RKO (cell line): ENCODE measurements around the gene RPS15.
"Not testable (repeated sequence)": the region's sequence is repeated elsewhere in the genome, so short reads cannot be mapped to it uniquely, and the experiment has no call there.

Experiments used
- DNase-seq: peaks from one replicate; pipeline ENCODE4 v3.0.0-alpha.2; 2016; ENCODE audit warnings: low spot score

RPS15 gene

DNA sequence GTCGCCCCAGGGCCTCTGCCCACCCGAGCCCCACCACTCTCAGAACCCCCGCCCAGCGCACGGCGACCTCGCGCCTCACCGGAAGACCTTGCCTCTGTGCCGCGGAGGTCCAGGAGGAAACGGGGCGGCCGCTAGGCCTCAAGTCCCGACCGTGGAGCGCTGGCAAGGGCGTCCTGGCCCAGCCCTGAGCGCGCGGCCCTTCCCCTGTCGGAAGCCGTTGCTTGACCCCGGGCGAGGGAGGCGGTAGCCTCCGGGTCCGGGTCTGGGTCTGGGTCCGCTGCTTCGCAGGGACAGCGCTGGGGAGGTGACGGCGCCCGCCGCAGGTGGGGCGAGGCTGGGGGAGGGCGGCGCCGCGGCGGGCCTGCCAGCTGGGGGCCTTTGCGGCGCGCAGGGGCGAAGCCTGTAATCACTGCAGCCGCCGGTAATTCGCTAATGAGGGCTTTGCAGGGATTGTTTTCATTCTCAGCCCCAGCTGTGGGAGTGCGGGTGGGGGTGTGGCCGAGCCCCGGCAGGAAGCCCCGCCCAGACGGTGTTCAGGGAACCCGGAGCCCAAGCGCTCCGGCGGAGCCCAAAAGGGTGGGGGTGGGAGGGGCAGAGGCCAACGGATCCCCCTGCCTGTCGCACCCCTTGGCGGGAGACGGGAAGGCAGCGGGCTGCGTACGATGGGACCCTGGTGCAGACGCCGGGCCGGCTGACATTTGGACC lies 32.3 kb downstream of the RPS15 start:
- peak; percentile 87 for DNase-seq

DNA sequence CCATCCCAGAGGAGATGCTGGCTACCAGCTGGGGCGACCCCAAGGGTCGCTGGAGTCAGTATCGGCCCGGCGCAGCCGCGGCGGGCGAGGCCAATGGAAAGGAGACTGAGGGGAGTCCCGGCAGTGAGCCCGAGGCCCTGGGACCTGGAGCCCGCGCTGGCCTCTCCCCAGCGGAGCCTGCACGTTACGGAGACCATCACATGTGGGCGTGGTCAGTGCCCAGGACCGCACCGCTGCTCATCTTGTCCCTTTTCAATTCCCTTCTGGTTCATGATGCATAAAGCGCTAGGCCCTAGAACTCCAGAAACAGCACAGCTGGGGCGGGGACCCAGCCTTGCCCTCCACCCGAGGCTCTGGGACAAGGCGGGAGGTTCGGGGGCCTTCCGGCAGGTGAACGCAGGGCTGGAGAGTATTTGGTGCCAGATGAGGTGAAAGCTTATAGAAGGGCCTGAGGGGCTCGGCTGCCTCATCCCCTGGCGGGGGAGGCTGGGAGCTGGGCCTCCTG lies 32.9 kb downstream of the RPS15 start:
- peak; percentile 87 for DNase-seq

DNA sequence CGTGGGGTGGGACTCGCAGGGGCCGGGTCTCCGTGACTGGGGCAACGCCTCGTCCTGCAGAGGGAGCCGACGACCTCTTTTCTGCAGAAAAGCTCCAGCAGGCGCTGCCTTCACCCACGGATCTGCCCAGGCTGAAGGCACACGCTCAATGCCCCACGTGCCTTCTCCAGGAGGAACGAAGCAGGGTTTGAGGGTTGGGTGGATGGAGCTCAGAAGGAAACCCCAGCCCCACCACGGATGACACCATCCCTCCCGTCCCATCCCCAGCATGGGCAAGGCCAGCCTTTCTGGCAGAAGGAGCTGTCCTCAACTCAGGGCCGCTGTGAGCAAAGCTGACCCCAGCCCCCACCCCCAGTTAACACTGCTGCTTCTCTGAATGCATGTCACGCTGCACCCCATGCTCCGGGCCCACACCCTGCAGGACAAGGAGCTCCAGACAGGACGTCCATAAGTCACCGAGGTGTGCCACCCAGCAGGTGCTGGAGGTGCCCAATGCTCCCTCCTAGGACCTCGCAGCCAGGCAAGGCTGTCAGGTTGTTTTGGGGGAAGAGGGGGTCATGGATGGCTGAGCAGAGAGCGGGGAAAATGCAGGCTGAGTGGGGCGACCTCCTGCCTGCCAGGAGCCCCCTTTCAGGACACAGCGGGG lies 33.4 kb downstream of the RPS15 start:
- peak; percentile 56 for DNase-seq

GRCh38 chr19:1472231-1473084 lies 34.3 kb downstream of the RPS15 start:
- DNase-seq, result no peak

DNA sequence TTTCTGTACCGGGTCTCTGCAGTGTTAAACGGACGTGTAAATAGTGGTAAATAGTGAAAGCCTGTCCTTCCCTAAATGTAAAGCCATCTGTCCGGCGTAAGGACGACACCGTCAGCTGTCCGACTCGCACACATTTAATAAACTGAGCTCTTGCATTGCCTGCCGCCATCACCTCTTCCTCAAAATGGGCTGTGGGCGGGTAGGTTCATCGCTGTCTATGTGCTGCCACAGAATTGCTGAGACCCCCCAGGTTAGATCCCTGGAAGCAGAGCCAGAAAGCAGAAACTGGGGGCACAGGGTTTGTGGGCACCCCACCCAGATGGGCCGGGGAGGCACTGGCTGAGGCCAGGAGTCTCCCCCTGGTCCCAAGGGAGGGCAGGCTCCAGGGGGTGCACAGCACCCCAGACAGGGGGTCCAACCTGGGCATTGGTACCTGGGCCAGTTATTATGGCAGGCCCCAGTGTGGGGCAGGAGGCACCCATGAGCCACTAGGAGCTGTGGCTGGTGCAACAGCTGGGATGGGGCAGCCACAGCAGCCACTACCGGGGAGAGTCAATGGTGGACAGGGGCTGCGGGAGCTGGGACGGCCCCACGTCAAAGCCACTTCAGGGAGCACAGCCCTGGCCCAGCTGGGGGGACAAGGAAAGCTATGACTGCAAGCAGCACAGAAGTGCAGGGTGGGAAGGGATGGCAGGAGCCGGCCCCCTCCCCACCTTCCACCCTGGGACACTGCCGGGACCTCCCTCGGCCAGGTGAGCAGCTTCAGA lies 35.1 kb downstream of the RPS15 start:
- DNase-seq, result no peak

GRCh38 chr19:1474011-1474764 lies 36.0 kb downstream of the RPS15 start:
- no peak for DNase-seq

GRCh38 chr19:1474765-1475351 lies 36.7 kb downstream of the RPS15 start:
- no peak for DNase-seq

DNA sequence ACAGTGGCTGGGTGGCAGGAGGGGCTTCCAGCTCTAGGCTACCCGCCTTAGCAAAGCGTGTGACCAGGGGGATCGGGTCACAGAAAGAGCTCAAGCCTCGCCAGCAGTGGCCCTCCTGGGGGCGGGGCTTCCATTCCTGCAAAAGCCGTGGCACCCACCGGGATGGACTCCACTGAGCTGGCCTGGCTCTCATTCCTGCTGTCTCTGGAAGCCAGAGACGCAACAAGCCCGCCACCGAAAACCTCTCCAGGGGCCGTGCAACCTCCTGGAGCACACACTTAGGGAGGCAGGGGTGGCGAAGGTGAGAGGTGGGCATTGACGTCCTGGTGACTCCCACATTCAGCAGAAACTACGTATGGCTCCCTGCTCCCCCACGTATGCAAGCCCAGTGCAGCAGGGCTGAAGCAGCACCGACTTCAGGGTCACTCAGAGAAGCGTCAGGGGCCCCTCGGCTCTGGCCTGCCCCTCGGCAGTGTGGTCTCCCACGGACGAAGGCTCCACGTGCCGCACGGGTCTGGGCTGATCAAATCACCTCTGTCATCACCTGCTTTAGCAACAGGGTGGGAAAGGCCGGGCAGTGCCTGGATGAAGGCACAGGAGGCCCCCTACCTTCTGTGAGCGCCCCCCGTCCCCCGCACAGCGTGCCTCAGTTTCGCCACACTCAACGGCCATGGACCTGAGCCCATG lies 37.7 kb downstream of the RPS15 start:
- no peak for DNase-seq

DNA sequence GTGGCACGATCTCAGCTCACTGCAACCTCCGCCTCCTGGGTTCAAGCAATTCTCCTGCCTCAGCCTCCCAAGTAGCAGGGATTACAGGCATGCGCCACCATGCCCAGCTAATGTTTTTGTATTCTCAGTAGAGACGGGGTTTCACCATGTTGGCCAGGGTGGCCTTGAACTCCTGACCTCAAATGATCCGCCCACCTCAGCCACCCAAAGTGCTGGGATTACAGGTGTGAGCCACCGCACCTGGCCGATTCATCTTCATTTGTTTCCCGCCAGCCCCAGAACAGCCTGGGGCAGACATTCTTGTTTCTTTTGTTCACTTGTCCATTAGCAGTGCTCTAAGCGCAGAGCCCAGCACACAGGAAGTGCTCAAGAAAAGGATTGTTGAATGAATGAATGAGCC lies 38.9 kb downstream of the RPS15 start:
- DNase-seq, result not testable (repeated sequence)

- peak; percentile 95 for DNase-seq
These were observed 40.9 kb downstream of the RPS15 start, which contains the start of gene C19orf25 for GRCh38 chr19:1478934-1479707. Gene C19orf25, minus strand, starts transcription at chr19:1479215. Its CDS starts 312 bp downstream, at chr19:1478903.

DNA sequence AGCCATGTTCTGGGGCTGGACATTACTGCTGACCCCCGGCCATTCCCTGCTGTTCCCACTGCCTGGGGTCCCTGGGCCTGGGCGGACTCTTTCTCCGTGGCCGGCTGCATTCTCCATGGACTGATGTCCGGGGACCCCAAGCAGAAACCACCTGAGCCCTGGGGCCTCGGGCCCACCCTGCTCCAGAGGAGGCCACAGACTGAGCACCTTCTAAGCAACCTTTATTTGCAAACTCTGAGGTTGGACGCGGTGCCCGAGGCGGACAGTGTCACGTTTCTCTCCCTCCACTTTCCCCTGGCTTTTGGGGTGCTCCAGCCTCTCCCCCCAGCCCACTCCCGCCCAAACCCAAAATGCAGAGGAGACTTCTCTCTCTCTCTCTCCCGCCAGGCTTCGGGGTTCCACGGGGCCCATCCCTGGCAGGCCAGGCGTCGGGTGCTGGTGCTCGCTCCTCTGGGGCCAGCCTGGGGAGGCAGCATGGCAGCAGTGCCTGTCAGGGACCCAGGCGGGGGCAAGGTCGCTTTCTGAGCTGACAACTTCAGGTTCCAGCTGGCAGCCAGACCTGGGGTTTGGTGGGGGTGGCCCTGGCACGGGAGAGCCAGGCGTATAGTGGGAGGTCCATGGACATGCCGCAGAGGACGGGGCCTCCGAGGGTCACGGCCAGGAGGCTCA lies 43.2 kb downstream of the RPS15 start:
- no peak for DNase-seq

GRCh38 chr19:1481893-1482360 lies 43.7 kb downstream of the RPS15 start:
- no peak for DNase-seq

DNA sequence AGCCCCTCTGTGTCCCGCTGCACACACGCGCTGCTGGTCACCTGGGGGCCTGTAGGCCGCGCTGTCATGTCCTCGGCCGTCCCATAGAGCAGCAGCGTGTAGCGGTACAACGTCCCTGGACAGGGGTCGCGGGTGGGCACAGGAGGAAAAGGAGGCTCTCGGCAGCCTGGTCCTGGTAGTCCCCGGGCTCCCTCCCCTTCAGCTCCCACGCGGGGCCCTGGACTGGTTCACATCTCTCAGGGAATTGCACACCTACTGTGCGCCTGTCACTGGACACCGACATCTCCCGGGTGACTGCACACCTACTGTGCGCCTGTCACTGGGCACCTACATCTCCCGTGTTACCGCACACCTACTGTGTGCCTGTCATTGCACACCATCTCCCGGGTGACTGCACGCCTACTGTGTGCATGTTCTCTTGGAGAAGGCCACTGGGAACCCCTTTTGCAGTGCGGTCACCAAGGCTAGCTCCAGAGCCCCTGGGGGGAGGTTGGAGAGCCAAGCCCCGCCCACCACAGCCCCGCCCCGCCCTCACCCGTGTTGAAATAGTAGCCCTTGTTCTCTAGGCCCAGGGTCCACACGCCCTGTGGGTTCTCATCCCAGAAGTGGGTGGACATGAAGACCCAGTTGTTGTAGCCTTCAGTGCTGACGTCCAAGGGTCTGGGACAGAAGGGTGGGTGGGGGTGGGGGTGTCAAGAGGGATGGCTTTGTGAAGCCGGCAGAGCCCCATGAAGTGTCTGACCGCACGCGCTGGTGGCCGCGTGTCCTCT lies 44.4 kb downstream of the RPS15 start:
- no peak for DNase-seq

DNA sequence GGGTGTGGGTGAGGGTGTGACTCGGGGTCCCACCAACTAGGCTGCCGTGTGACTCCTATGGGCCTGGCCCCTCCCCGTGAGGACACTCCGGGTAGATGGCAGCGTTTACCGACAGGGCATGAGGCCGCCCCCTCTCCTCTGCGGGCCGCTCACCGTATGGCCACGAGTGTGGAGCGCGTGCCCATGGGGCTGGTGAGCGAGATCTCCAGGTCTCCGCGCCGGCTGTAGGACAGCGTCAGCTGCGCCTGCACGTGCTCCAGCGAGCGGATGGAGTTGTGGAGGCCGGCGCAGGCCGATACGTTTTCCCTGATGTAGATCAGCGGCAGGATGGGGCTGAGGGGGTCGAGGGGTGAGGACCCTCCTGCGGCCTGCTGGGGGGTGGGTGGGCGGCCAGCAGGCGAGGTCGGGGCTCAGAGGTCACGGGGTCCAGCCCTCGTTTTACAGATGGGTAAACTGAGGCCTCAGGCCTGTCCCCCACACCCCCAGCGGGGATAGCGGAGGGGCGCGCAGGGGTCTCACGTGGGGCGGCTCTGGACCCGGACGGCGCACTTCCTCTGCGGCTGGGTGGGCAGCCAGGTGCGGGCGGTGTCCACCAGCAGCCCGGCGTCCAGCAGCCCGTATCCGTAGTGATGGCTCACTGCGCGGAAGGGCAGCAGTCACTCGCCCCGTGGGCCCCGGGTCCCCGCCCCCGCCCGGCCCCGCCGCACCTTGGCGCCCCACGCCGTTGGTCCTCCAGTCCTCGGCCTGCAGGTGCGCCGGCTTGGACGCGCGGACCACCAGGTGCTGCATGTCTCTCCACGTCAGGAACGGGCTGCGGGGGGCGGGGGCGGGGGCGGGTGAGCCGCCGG lies 45.2 kb downstream of the RPS15 start:
- DNase-seq, result no peak

GRCh38 chr19:1483979-1484428 lies 45.8 kb downstream of the RPS15 start:
- DNase-seq, result no peak

- DNase-seq, result no peak
These were observed 48.8 kb downstream of the RPS15 start for GRCh38 chr19:1486720-1487575.
